SU-DHL-6 (cell line): ENCODE measurements around the gene METRN.

Experiments used
- H2AFZ ChIP-seq: fragments of 200-600 bp; sonication (generic); 2 replicates; pipeline ENCODE4 v1.6.1; 2014; ENCODE audit warnings: low read depth, mild to moderate bottlenecking, moderate library complexity, mixed read lengths, antibody characterized with exemption, low read length; ENCODE audit not compliant: severe bottlenecking
- H3F3A ChIP-seq: fragments of 200-600 bp; shearing (Covaris generic); 2 replicates; pipeline ENCODE4 v1.6.0; 2016; ENCODE audit warnings: antibody characterized with exemption, mild to moderate bottlenecking; ENCODE audit not compliant: insufficient read depth
- H3K27ac ChIP-seq: fragments of 200-600 bp; sonication (generic); 2 replicates; pipeline ENCODE4 v1.5.1; 2016; ENCODE audit warnings: low read depth, mild to moderate bottlenecking, low read length, moderate library complexity, mixed read lengths
- H3K27me3 ChIP-seq: fragments of 200-600 bp; sonication (generic), shearing (Covaris generic); 2 replicates; pipeline ENCODE4 v1.6.0; 2014; ENCODE audit warnings: mild to moderate bottlenecking, low read length
- H3K36me3 ChIP-seq: fragments of 200-600 bp; sonication (generic); 2 replicates; pipeline ENCODE4 v1.6.1; 2014; ENCODE audit warnings: mild to moderate bottlenecking, low read length, mixed read lengths
- H3K4me2 ChIP-seq: fragments of 300-600, 200-600 bp; shearing (Covaris generic), sonication (generic); 2 replicates; pipeline ENCODE4 v1.6.0; 2014; ENCODE audit warnings: low read length, low read depth, mild to moderate bottlenecking; ENCODE audit not compliant: poor library complexity, severe bottlenecking
- H3K4me3 ChIP-seq: fragments of 200-600 bp; sonication (generic); 2 replicates; pipeline ENCODE4 v1.5.1; 2014; ENCODE audit warnings: antibody characterized with exemption, low read length, mild to moderate bottlenecking, mixed read lengths; ENCODE audit not compliant: insufficient read depth, poor library complexity, severe bottlenecking
- H3K79me2 ChIP-seq: fragments of 200-600 bp; sonication (generic); 2 replicates; pipeline ENCODE4 v1.6.1; 2014; ENCODE audit warnings: mild to moderate bottlenecking, low read length, moderate library complexity; ENCODE audit not compliant: insufficient read depth
- H3K9ac ChIP-seq: fragments of 200-600 bp; sonication (generic); 2 replicates; pipeline ENCODE4 v1.7.0; 2014; ENCODE audit warnings: mild to moderate bottlenecking, low read length
- H3K9me2 ChIP-seq: fragments of 200-600 bp; sonication (generic); replicated peaks from 2 replicates; pipeline ENCODE4 v1.6.1; 2014; ENCODE audit warnings: low read length; ENCODE audit not compliant: insufficient read depth
- H3K9me3 ChIP-seq: fragments of 200-600 bp; sonication (generic); 2 replicates; pipeline ENCODE4 v1.6.1; 2014; ENCODE audit warnings: low read length, mixed read lengths; ENCODE audit not compliant: insufficient read depth
- H4K20me1 ChIP-seq: fragments of 200-600 bp; sonication (generic); 2 replicates; pipeline ENCODE4 v1.6.1; 2014; ENCODE audit warnings: low read depth, mild to moderate bottlenecking, antibody characterized with exemption, low read length, moderate library complexity, mixed read lengths
- CTCF ChIP-seq: fragments of 200-600 bp; sonication (generic); IDR thresholded peaks from one replicate; pipeline ENCODE4 v1.5.1; 2017; ENCODE audit warnings: antibody characterized with exemption, mild to moderate bottlenecking, low read length, moderate library complexity; ENCODE audit not compliant: insufficient read depth, poor library complexity, severe bottlenecking
- EZH2phosphoT487 ChIP-seq: fragments of 200-600 bp; sonication (generic), shearing (Covaris generic); conservative IDR thresholded peaks from 2 replicates; pipeline ENCODE4 v1.6.1; 2018; ENCODE audit warnings: mild to moderate bottlenecking, antibody characterized with exemption, low read length, moderate library complexity, mixed read lengths

METRN gene

DNA sequence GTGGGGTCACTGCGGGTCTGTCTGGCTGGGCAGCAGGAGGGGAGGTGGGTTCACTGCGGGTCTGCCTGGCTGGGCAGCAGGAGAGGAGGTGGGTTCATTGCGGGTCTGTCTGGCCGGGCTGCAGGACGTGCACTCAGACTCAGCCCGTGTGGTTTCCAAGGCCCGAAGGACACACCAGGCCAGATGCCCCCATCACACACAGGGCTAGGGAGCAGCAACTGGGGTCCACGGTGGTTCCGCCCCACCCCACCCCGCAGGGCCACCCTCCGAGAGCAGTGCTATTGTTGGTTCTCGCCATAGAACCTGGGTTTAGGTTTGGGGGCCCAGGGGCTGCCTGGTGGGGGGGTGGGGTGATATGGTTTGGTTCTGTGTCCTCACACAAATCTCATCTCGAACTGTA lies 31.7 kb downstream of the METRN start:
- Histone ChIP-seq H4K20me1 (no peaks in the 10 kb centered on the region), H3K9me2 (no peaks in the 10 kb centered on the region), H3F3A (no peaks in the 10 kb centered on the region), H3K27ac (no peak overlapping the region), H3K9ac (no peak overlapping the region), H3K4me3 (no peak overlapping the region), H3K9me3 (no peaks in the 10 kb centered on the region), H3K36me3 (no peaks in the 10 kb centered on the region), H3K4me2 (no peak overlapping the region), H2AFZ (no peak overlapping the region), H3K27me3 (no peaks in the 10 kb centered on the region), H3K79me2 (no peaks in the 10 kb centered on the region)
- TF ChIP-seq CTCF, result no peak
- TF ChIP-seq EZH2phosphoT487, result no peak

GRCh38 chr16:747978-748746 lies 33.2 kb downstream of the METRN start:
- Histone ChIP-seq H3F3A (no peaks in the 10 kb centered on the region), H3K79me2 (no peaks in the 10 kb centered on the region), H3K4me3 (no peak overlapping the region), H3K4me2 (no peak overlapping the region), H3K27ac (no peak overlapping the region), H3K9ac (no peak overlapping the region), H4K20me1 (no peaks in the 10 kb centered on the region), H2AFZ (no peak overlapping the region), H3K36me3 (no peaks in the 10 kb centered on the region), H3K9me2 (no peaks in the 10 kb centered on the region), H3K27me3 (no peaks in the 10 kb centered on the region), H3K9me3 (no peaks in the 10 kb centered on the region)
- no peak for TF ChIP-seq EZH2phosphoT487
- no peak for TF ChIP-seq CTCF

DNA sequence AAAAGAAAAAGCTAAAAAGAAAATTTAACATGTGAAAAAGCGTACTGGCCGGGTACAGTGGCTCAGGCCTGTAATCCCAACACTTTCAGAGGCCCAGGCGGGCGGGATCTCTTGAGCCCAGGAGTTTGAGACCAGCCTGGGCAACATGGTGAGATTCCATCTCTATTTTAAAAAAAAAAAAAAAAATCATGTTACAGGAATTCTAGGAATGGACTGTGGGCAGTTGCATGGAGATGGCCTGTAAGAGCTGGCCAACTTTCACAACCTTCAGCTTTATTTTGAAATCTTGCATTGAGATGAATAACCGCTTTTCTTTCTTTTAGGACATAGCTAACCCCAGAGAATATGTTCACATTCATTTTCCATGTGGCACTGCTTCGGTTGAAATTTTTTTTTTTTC lies 34.1 kb downstream of the METRN start:
- Histone ChIP-seq H3K36me3 (no peaks in the 10 kb centered on the region), H3K79me2 (no peaks in the 10 kb centered on the region), H3K9me3 (no peaks in the 10 kb centered on the region), H3K4me3 (no peak overlapping the region), H3K9me2 (no peaks in the 10 kb centered on the region), H3K4me2 (no peak overlapping the region), H2AFZ (no peak overlapping the region), H3K27ac (no peak overlapping the region), H3K27me3 (no peaks in the 10 kb centered on the region), H4K20me1 (no peaks in the 10 kb centered on the region), H3K9ac (no peak overlapping the region), H3F3A (no peaks in the 10 kb centered on the region)
- TF ChIP-seq CTCF (no peak), EZH2phosphoT487 (no peak)
